Activated T-helper 17 cell treated with anti-CD3 and anti-CD28 coated beads, Interleukin-2, amount 50 U/mL, for 72 hours (primary cell): ENCODE results near the gene TPCN2. TPM values are rescaled to one million over a fixed set of nuclear protein-coding genes. Genes with fewer than 3 reads are reported as not detected.
A peak's percentile ranks its signal among the peaks of the same experiment; 100 is the strongest.
"Not testable (repeated sequence)": the region's sequence is repeated elsewhere in the genome, so short reads cannot be mapped to it uniquely, and the experiment has no call there.

Experiments used
- ATAC-seq: fragments of 150-1000 bp; cut with Tn5 transposase; replicated peaks from 2 replicates; pipeline ENCODE4 v1.10.0; 2021; ENCODE audit warnings: mild to moderate bottlenecking, moderate library complexity
- H3K27ac Mint-ChIP-seq: one replicate; pipeline ENCODE4 v1.8.0; 2022; ENCODE audit warnings: mixed read lengths
- H3K27me3 Mint-ChIP-seq: one replicate; pipeline ENCODE4 v1.8.0; 2022; ENCODE audit warnings: mixed read lengths
- H3K36me3 Mint-ChIP-seq: one replicate; pipeline ENCODE4 v1.8.0; 2022; ENCODE audit warnings: low read depth, mild to moderate bottlenecking, mixed read lengths
- H3K4me1 Mint-ChIP-seq: one replicate; pipeline ENCODE4 v1.8.0; 2022; ENCODE audit warnings: mixed read lengths
- H3K4me3 Mint-ChIP-seq: one replicate; pipeline ENCODE4 v1.8.0; 2022; ENCODE audit warnings: mild to moderate bottlenecking, mixed read lengths
- H3K9me3 Mint-ChIP-seq: one replicate; pipeline ENCODE4 v1.8.0; 2022; ENCODE audit warnings: mixed read lengths
- total RNA-seq, 2 donors: library from RNA; stranded (reverse); gene quantifications; one replicate each; pipeline ENCODE4 v1.2.3, GENCODE V29; 2022

TPCN2 gene
- 10 to 100 TPM; 12.8 to 15.9 TPM for total RNA-seq

DNA sequence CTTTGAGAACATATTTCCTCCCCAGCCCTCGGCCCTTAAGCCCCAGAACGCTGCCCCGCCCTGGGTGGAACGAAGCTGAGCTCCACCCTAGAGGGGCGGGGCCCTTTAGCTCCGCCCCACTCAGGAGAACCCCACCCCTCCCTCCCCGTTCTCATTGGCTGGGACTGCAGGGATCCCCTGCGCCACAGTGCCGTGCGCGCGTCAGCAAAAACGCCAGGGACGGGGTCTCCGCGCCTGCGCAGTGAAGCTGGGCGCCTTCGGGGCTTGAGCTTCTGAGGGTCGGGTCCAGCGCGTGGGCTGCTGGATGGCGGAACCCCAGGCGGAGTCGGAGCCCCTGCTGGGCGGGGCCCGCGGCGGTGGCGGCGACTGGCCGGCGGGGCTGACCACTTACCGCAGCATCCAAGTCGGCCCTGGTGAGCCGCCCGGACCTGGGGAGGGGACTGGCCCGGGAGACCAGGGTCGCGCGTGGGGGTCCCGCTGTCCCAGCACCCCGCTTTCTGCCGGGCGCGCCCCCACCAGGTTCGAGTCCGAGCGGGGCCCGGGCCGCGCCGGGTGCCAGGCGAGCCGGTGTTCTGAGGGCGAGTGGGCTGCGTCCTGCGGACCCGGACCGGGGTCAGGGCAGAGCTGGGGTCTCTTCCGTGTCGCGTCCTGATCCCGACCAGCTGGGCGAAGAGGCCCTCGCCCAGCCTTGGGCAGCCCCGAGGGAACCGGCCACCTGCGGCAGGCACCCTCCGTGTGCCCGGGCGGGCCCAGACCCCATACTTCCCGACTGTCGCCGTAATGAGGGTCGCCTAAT, at the start of gene TPCN2:
TSS of gene TPCN2 (plus strand) at position 239 of the 796 bp plus-strand sequence. CDS start at position 305, 66 bp downstream.
- peak; percentile 99 for ATAC-seq
- H3K4me3 Mint-ChIP-seq: peak within 1 kb of the TSS; percentile 75
- no peaks in the 10 kb centered on the region for H3K9me3 Mint-ChIP-seq
- no peaks in the 10 kb centered on the region for H3K36me3 Mint-ChIP-seq
- H3K27me3 Mint-ChIP-seq: no peaks in the 10 kb centered on the region
- H3K4me1 Mint-ChIP-seq: no peaks in the 10 kb centered on the region
- peak within 1 kb of the TSS; percentile 81 for H3K27ac Mint-ChIP-seq

DNA sequence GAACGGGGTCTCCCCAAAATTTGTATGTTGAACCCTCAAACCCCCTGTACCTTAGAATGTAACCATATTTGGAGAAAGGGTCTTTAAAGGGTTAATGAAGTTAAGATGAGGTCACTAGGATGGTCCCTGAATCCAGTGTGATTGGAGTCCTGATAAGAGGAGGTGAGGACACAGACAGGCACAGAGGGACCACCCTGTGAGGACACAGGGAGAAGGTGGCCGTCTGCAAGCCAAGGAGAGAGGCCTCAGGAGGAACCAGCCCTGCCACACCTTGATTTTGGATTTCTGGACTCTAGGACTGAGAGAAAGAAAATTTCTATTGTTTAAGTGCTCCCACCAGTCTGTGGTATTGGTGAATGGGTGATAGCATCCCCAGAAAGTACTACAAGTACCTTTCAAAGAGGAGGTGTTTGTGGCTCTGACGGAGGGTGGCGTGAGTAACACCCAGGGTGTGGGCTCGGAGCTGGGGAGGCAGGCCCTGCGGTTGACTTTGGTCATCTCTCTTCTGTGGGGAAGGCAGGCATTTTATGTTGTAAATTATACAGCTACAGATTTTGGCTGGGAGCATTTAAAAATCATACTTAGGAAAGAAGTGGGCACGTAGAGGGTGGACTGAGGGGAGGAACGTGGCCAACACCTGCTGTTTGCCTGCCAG, 49.5 kb upstream of the TPCN2 start:
- H3K36me3 Mint-ChIP-seq: no peaks in the 10 kb centered on the region
- no peak overlapping the region for H3K27ac Mint-ChIP-seq
- no peak overlapping the region for H3K4me3 Mint-ChIP-seq
- ATAC-seq: no peak
- no peaks in the 10 kb centered on the region for H3K9me3 Mint-ChIP-seq
- H3K27me3 Mint-ChIP-seq: no peaks in the 10 kb centered on the region
- no peaks in the 10 kb centered on the region for H3K4me1 Mint-ChIP-seq

DNA sequence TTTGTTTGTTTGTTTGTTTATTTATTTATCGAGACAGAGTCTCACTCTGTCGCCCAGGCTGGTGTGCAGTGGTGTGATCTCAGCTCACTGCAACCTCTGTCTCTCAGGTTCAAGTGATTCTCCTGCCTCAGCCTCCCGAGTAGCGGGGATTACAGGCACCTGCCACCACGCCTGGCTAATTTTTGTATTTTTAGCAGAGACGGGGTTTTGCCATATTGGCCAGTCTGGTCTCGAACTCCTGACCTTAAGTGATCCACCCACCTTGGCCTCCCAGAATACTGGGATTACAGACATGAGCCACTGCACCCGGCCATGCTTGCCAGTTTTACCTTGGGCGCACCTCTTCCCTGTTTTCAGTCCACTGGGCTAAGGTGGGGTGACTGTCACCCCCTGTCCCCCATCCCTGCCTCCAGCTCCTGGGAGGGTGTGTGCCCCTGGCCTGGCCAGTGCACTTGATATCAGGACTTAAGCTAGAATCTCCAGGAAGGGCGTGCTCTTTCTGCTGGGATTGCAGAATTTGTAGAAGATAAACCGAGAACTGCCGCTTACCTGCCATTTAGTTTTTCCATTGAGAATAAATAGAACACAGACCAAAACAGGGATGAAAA, 48.9 kb upstream of the TPCN2 start:
- ATAC-seq, H3K9me3 Mint-ChIP-seq, H3K4me1 Mint-ChIP-seq, H3K36me3 Mint-ChIP-seq, H3K27ac Mint-ChIP-seq, H3K27me3 Mint-ChIP-seq, H3K4me3 Mint-ChIP-seq: not testable (repeated sequence)

DNA sequence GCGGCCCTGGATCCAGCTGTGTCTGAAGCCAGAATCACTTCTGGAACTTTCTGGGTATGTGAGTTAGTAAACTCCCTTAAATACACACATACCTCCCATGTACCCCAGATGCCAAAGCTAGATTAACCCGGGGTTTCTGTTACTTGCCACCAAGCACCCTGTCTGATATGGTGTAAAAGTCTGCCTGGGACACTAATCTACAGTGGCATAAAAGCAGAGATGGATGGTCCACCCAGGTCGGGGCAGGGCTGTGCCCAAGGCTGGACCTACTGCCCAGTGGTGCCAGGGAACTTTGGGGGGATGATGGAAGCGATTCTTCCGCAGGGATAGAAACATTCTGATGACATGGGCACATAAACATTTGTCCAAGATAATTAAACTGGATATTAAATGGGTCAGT, 48.3 kb upstream of the TPCN2 start:
- no peak overlapping the region for H3K27ac Mint-ChIP-seq

DNA sequence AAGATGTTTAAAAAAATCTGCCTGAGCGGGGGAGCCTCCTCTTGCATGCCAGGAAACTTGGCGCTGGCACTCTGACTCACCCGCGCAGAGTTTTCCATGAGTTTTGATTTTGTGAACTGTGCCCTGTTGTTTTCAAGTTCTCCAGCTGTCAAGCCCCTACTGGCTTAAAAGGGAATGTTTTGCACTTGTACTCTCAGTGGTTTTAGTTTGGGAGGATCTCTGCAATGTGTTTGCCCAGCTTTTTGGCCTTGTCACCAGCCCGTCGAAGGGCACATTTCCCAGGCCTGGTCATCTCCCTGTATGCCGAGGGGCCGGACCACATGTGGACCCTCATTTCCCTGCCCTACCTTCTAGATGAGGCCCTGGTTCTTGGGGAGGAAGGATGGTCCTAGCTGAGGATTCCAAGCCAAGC, 47.9 kb upstream of the TPCN2 start:
- Mint-ChIP-seq H3K4me3 (no peak overlapping the region), H3K4me1 (no peaks in the 10 kb centered on the region), H3K9me3 (no peaks in the 10 kb centered on the region), H3K27ac (no peak overlapping the region), H3K36me3 (no peaks in the 10 kb centered on the region), H3K27me3 (no peaks in the 10 kb centered on the region)
- ATAC-seq: no peak

More for the DNA sequence above, 48.3 kb upstream of the TPCN2 start:
- Mint-ChIP-seq H3K4me3 (no peak overlapping the region), H3K36me3 (no peaks in the 10 kb centered on the region), H3K4me1 (no peaks in the 10 kb centered on the region), H3K9me3 (no peaks in the 10 kb centered on the region), H3K27me3 (no peaks in the 10 kb centered on the region)
- ATAC-seq: no peak

DNA sequence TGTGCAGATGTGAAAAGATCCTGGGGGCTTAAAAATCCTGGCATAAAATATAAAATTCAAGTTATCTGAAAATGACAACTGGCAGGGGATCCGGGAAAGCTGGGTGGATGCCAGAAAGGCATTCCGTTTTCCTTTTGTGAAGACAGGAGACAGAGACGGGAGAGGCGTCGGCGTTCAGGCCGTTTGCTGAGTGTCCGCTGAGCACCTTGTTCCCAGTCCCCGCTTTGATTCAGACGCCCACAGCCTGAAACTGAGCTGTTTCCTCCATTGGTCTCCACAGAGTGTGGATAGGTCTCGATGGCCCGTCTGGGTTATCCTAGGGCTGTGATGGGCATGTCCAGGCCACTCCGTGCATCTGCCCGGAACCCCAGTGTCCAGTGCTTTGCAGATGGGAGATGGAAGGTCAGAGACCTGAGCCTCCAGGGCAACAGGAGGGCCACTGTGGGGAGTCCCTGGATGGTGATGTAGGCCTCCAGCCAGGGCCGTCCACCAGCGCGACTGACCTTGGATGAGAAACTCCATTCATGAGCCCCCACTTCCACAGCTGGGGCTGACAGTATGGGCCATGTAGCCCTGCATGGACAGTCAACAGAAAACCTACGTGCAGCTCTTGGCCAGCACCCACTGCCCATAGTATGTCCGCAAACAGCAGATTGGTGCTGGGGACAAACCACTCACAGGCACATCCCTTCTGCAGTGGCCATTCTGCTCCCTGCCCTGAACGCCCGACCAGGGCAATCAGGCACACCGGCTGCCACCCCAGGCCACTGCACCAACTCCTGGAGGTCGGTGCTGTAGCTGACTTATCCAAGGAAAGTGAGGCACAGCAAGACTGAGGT, 47.3 kb upstream of the TPCN2 start:
- Mint-ChIP-seq H3K4me1 (no peaks in the 10 kb centered on the region), H3K27ac (no peak overlapping the region), H3K9me3 (no peaks in the 10 kb centered on the region), H3K4me3 (no peak overlapping the region), H3K27me3 (no peaks in the 10 kb centered on the region), H3K36me3 (no peaks in the 10 kb centered on the region)
- ATAC-seq: no peak

DNA sequence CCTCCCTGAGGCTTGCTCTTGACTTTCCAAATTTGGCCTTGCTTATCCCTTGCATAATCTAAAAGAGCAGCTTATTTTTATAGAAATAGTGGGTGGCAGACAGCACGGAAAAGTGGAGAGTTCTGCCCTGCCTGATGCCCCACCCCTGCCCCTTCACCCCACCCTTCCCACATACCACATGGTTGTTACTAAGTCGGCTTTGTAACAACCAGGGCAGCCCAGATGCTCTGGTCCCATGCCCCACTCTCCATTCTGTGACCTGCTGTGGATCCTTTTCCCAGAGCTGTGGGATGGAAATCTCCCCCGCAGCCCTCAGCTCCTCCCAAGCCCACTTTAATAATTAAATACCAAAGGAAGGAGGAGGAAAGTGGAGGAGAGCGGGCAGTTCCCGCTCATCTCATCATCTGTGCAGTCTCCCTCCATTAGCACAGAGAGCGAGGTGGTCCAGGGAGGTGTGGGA, 46.6 kb upstream of the TPCN2 start:
- Mint-ChIP-seq H3K36me3 (no peaks in the 10 kb centered on the region), H3K4me1 (no peaks in the 10 kb centered on the region), H3K9me3 (no peaks in the 10 kb centered on the region), H3K27ac (no peak overlapping the region), H3K27me3 (no peaks in the 10 kb centered on the region), H3K4me3 (no peak overlapping the region)
- ATAC-seq: no peak

DNA sequence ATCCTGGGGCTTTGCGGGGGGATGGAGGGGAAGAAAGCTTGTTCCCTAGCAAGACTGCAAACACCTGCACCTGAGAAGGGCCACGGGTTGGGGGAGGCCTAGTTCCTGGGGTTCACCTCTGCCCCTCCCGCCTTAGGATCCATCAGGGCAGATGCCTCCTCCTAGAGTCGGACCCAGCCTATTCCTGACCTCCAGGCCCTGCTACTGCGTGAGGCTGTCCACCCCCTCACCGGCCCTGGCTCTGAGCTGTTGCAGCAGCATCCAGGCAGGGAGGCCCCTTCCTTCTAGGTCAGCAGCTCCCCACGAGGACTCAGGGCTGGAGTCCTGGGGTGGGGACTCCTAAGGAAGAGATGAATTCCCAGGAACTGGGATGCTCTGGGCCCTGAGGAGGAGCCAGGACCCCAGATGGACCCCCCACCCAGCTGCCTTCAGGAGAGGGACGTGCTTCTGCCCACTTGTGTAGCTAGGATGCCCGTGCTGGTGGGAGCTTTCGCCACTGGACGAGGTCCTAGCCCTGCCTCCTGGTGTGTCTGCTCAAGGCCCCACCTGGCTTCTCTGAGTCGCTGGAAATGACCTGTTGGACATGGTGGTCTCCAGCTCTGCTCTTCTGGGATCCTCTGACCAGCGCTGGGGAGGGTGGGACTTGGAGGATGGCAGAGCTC, 46.0 kb upstream of the TPCN2 start:
- Mint-ChIP-seq H3K4me3 (no peak overlapping the region), H3K27ac (no peak overlapping the region), H3K9me3 (no peaks in the 10 kb centered on the region), H3K27me3 (no peaks in the 10 kb centered on the region), H3K4me1 (no peaks in the 10 kb centered on the region), H3K36me3 (no peaks in the 10 kb centered on the region)
- ATAC-seq: no peak

DNA sequence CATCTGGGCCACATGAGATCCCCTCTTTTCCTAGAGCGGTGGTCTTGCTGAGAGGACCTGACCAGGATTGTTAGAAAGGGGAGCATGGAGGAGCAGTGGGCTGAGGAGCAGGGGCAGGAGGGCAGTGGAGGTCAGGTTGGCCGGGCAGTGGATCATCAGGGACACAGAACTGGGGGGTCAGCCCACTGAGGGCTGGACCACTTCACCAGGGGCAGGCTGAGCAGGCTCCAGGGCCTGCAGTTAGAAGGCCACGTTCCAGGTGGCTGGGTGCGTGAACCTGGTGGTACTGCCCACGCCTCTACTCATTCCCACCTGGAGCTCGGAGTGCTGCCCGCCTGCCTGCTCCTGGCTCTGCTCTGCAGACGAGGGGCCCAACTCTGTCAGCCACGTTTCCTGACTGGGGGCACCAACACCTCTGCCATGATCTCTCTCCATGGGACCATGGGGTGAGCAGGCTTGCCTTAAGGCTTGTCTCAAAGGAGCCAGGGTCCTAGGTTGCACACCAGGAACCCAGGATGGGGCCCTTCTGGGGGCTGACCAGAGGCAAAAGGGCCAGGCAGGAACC, 45.3 kb upstream of the TPCN2 start:
- H3K4me3 Mint-ChIP-seq: no peak overlapping the region
- no peaks in the 10 kb centered on the region for H3K9me3 Mint-ChIP-seq
- H3K27me3 Mint-ChIP-seq: no peaks in the 10 kb centered on the region
- no peak for ATAC-seq
- no peak overlapping the region for H3K27ac Mint-ChIP-seq
- H3K4me1 Mint-ChIP-seq: no peaks in the 10 kb centered on the region
- no peaks in the 10 kb centered on the region for H3K36me3 Mint-ChIP-seq

DNA sequence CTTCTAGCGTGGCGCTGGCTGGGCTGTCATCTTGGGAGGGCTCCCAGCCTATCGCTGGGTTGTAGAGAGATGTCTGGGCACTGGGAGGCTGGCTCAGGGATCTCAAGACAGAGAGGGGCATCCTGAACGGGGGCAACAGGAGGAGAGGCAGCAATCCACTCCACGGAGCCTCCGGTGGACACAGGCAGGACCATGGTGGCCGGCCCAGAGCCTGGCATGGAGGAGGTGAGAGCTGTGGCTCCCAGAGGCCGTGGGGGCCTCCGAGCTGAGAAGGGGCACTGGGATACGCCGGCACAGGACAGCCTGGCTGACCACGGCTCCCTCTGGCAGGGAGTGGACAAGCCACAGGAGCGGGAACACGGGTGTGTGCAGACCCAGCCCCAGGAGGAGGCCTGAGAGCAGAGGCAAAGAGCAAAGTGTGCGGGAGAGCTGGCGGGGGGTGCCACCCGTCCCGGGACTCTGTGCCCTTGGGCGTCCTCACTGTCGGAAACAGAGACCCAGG, 44.8 kb upstream of the TPCN2 start:
- Mint-ChIP-seq H3K27me3 (no peaks in the 10 kb centered on the region), H3K27ac (no peak overlapping the region), H3K9me3 (no peaks in the 10 kb centered on the region), H3K4me3 (no peak overlapping the region), H3K4me1 (no peaks in the 10 kb centered on the region), H3K36me3 (no peaks in the 10 kb centered on the region)
- ATAC-seq: no peak

DNA sequence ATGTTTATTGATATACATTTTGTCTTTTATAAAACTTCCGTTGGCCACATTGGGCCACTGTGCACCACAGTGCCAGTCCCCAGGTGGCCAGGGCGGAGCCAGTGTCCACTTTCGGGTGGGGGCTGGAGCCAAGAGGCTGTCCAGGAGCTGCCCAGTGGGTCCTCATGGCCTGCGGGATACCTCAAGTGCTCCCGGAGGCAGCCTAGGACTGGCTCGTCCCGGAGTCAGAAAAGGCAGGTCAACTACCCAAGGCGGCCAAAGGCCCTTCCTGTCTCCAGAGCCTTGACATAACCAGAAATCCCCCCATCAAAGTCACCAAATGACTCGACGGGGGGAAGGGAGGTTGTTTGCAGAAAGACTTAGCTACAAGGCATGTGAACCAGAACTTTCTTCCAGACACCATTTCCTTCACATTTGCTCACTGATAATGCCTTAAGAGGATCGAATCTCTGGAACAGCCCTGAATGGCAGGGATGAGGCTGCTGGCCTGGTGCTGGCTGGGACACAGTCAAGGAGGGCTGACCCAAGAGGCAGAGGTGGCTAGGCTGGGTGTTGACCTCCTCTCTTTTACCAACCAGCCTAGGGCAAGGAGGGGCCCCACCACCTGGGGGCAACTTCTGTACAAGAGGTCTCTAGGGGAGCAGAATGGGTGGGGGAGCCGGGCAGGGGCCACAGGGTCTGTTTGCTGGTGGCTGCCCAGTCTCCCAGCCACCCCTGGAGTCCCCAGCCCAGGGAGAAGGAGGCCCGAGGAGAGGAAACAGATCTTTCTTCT, 44.1 kb upstream of the TPCN2 start:
- no peak for ATAC-seq
- no peak overlapping the region for H3K4me3 Mint-ChIP-seq
- H3K27ac Mint-ChIP-seq: no peak overlapping the region
- H3K27me3 Mint-ChIP-seq: no peaks in the 10 kb centered on the region
- no peaks in the 10 kb centered on the region for H3K36me3 Mint-ChIP-seq
- H3K4me1 Mint-ChIP-seq: no peaks in the 10 kb centered on the region
- H3K9me3 Mint-ChIP-seq: no peaks in the 10 kb centered on the region

DNA sequence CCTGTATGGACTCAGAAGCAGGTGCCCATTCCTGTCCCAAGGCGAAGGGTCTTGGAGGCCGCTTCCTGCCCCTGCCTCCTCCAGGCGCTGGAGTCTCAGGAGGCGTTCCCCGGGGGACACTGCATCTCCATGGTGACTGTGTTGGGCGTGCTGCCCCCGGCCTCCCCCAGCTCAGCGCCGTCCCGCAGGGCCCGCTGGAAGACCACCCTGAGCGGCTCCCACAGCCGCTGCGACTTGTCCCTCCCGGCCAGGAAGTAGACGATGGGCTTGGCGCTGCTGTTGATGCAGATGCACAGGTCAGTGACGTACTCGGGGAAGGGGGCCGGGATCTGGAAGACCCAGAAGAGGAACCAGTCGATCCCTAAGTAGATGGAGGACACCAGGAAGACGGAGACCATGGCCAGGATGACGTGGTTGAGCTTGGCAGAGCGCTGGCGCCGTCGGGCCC, 43.5 kb upstream of the TPCN2 start:
- Mint-ChIP-seq H3K36me3 (no peaks in the 10 kb centered on the region), H3K9me3 (no peaks in the 10 kb centered on the region), H3K4me1 (no peaks in the 10 kb centered on the region), H3K4me3 (no peak overlapping the region), H3K27me3 (peaks cover 4% of the 10 kb centered on the region), H3K27ac (no peak overlapping the region)
- ATAC-seq: no peak
